GM06990 (cell line): Measurements from ENCODE around the gene CNTN1.

ENCODE experiments used
- DNase-seq: peaks from one replicate; pipeline ENCODE4 v3.0.0-alpha.2; 2011; ENCODE audit not compliant: insufficient read length; ENCODE audit errors: extremely low read depth
- H3K27me3 ChIP-seq: replicated peaks from 2 replicates; pipeline ENCODE4 v1.6.0; 2011; ENCODE audit warnings: low read length; ENCODE audit not compliant: control insufficient read depth, insufficient read depth
- H3K36me3 ChIP-seq: 2 replicates; pipeline ENCODE4 v1.5.1; 2011; ENCODE audit warnings: low read length; ENCODE audit not compliant: control insufficient read depth, insufficient read depth
- H3K4me3 ChIP-seq: replicated peaks from 2 replicates; pipeline ENCODE4 v1.5.1; 2011; ENCODE audit warnings: low read depth, mild to moderate bottlenecking, control low read depth, low read length
- TF ChIP-seq, protein P1 (sequence below): IDR thresholded peaks from 2 replicates; pipeline ENCODE4 v1.5.1; 2011; ENCODE audit warnings: low read length, control low read depth, mild to moderate bottlenecking, inconsistent platforms; ENCODE audit not compliant: insufficient read depth, poor library complexity, severe bottlenecking

The CNTN1 gene

GRCh38 chr12:40794087-40794486, 101.8 kb downstream of the CNTN1 start:
- H3K27me3 ChIP-seq: no peaks in the 10 kb centered on the region
- DNase-seq: no peak
- TF ChIP-seq, protein P1, sequence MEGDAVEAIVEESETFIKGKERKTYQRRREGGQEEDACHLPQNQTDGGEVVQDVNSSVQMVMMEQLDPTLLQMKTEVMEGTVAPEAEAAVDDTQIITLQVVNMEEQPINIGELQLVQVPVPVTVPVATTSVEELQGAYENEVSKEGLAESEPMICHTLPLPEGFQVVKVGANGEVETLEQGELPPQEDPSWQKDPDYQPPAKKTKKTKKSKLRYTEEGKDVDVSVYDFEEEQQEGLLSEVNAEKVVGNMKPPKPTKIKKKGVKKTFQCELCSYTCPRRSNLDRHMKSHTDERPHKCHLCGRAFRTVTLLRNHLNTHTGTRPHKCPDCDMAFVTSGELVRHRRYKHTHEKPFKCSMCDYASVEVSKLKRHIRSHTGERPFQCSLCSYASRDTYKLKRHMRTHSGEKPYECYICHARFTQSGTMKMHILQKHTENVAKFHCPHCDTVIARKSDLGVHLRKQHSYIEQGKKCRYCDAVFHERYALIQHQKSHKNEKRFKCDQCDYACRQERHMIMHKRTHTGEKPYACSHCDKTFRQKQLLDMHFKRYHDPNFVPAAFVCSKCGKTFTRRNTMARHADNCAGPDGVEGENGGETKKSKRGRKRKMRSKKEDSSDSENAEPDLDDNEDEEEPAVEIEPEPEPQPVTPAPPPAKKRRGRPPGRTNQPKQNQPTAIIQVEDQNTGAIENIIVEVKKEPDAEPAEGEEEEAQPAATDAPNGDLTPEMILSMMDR: no peak
- H3K4me3 ChIP-seq: no peak overlapping the region
- H3K36me3 ChIP-seq: no peaks in the 10 kb centered on the region

GRCh38 chr12:40801082-40801481, 108.8 kb downstream of the CNTN1 start:
- Histone ChIP-seq H3K27me3 (no peaks in the 10 kb centered on the region; the same call in 1 of the 2 replicates), H3K36me3 (no peaks in the 10 kb centered on the region), H3K4me3 (no peak overlapping the region)
- TF ChIP-seq, protein P1: no peak
- no peak for DNase-seq

GRCh38 chr12:40801861-40802260, 109.6 kb downstream of the CNTN1 start:
- H3K36me3 ChIP-seq: no peaks in the 10 kb centered on the region
- no peak for DNase-seq
- TF ChIP-seq, protein P1: no peak
- no peaks in the 10 kb centered on the region; the same call in 1 of the 2 replicates for H3K27me3 ChIP-seq
- H3K4me3 ChIP-seq: no peak overlapping the region

- TF ChIP-seq, protein P1: no peak
- DNase-seq: no peak
- no peak overlapping the region for H3K4me3 ChIP-seq
- H3K36me3 ChIP-seq: no peaks in the 10 kb centered on the region
- no peaks in the 10 kb centered on the region; the same call in 1 of the 2 replicates for H3K27me3 ChIP-seq
Observed at GRCh38 chr12:40802656-40803055, 110.4 kb downstream of the CNTN1 start.

GRCh38 chr12:40819436-40820108, 127.3 kb downstream of the CNTN1 start:
- H3K36me3 ChIP-seq: no peaks in the 10 kb centered on the region
- TF ChIP-seq, protein P1: no peak
- H3K27me3 ChIP-seq: no peaks in the 10 kb centered on the region
- DNase-seq: no peak
- H3K4me3 ChIP-seq: no peak overlapping the region

DNA sequence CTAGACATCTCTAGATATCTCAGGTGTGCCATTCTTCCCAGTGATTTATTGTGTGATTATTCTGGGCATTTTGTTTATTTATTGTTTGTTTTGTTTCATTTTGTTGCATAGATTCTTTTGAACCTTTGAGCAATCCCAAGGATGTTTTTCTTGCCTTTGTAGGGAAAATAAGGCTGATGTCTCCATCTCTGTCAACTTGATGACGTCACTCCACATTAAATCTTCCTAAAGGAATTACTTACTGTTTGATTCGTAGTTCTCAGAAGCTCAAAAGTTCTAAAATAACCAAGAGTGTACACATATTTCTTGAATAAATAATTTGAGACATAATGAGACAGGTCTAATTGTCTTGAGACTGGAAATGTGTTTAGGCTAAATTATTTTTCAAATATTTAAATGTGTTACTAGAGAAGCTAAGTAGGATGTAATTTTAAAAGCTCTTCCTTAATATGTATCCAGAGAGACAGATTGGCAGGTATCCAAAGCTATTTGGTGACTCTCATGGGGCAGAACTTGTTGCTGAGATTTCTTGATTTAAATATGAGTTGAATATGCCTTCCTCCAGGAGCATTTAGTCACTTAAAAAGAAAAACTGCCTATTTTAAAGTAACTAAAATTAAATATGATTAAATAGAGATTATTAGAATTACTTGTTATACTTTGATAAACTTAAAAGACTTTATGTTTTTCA, 128.7 kb downstream of the CNTN1 start:
- H3K27me3 ChIP-seq: no peaks in the 10 kb centered on the region
- TF ChIP-seq, protein P1: no peak

More for the DNA sequence above, 128.7 kb downstream of the CNTN1 start:
- DNase-seq: no peak
- H3K36me3 ChIP-seq: no peaks in the 10 kb centered on the region
- no peak overlapping the region for H3K4me3 ChIP-seq
